GM12891 (cell line): ENCODE results near the gene UCP3. TPM values are rescaled to one million over a fixed set of nuclear protein-coding genes. Genes with fewer than 3 reads are reported as not detected.

ENCODE experiments used
- DNase-seq: peaks from one replicate; pipeline ENCODE4 v3.0.0; 2011; ENCODE audit warnings: low spot score; ENCODE audit not compliant: insufficient read length
- FAIRE-seq: peaks from 2 replicates; lab custom pipeline; 2011; peaks lifted over from hg19 to GRCh38; lab: Jason Lieb, UNC
- PAX5 ChIP-seq: IDR thresholded peaks from 2 replicates; pipeline ENCODE4 v1.6.1; 2011; ENCODE audit warnings: low read length, moderate library complexity, mild to moderate bottlenecking; ENCODE audit not compliant: insufficient read depth, severe bottlenecking
- POLR2A ChIP-seq: IDR thresholded peaks from 2 replicates; pipeline ENCODE4 v1.6.1; 2011; ENCODE audit warnings: low read depth, low read length, control low read depth
- POLR2AphosphoS5 ChIP-seq: IDR thresholded peaks from 2 replicates; pipeline ENCODE4 v1.6.1; 2011; ENCODE audit warnings: low read depth, low read length, control low read depth
- POU2F2 ChIP-seq: IDR thresholded peaks from 2 replicates; pipeline ENCODE4 v1.6.1; 2011; ENCODE audit warnings: low read depth, mild to moderate bottlenecking, control low read depth, low read length, moderate library complexity
- SPI1 ChIP-seq: IDR thresholded peaks from 2 replicates; pipeline ENCODE4 v1.6.1; 2011; ENCODE audit warnings: low read depth, low read length, control low read depth
- TAF1 ChIP-seq: IDR thresholded peaks from 2 replicates; pipeline ENCODE4 v1.6.1; 2011; ENCODE audit warnings: low read depth, low read length, control low read depth
- polyA plus RNA-seq: library from polyadenylated mRNA; unstranded; fragments of >200 nt; gene quantifications from one replicate; pipeline ENCODE4 v1.2.1, GENCODE V29; 2012; ENCODE audit warnings: low read depth, missing spikeins, inconsistent platforms; ENCODE audit not compliant: missing spikeins

Gene UCP3
- 0.50 TPM for polyA plus RNA-seq

GRCh38 chr11:74008373-74009229, at the start of gene UCP3:
UCP3 (minus strand) TSS chr11:74009085; CDS start chr11:74007042, 2,043 bp downstream.
- no peak for DNase-seq
- FAIRE-seq = no peak
- TF ChIP-seq PAX5 (no peak), POLR2AphosphoS5 (no peak)

- DNase-seq = no peak
- TF ChIP-seq POLR2A = no peak
- FAIRE-seq = no peak
Measured at GRCh38 chr11:74057249-74058151, 48.6 kb upstream of the UCP3 start.

GRCh38 chr11:74055938-74056337, 47.1 kb upstream of the UCP3 start:
- FAIRE-seq (no peak), DNase-seq (no peak)
- TF ChIP-seq POU2F2 = no peak
- no peak for TF ChIP-seq POLR2AphosphoS5
- no peak for TF ChIP-seq POLR2A
- no peak for TF ChIP-seq TAF1

- no peak for FAIRE-seq
- TF ChIP-seq POLR2A (no peak), POU2F2 (no peak), POLR2AphosphoS5 (no peak), TAF1 (no peak), SPI1 (no peak), PAX5 (no peak)
- no peak for DNase-seq
Measured at GRCh38 chr11:74050465-74050864, 41.6 kb upstream of the UCP3 start.

GRCh38 chr11:74048993-74049392, 40.1 kb upstream of the UCP3 start:
- DNase-seq (no peak), FAIRE-seq (no peak)
- no peak for TF ChIP-seq POLR2AphosphoS5
- TF ChIP-seq PAX5 = no peak
- TF ChIP-seq SPI1 = no peak
- no peak for TF ChIP-seq POLR2A
- no peak for TF ChIP-seq TAF1
- TF ChIP-seq POU2F2 = no peak

GRCh38 chr11:74044538-74044937, 35.7 kb upstream of the UCP3 start:
- DNase-seq (no peak), FAIRE-seq (no peak)
- TF ChIP-seq POLR2A (no peak), POLR2AphosphoS5 (no peak), PAX5 (no peak), SPI1 (no peak), POU2F2 (no peak), TAF1 (no peak)

GRCh38 chr11:74043450-74043849, 34.6 kb upstream of the UCP3 start:
- no peak for TF ChIP-seq TAF1
- TF ChIP-seq POLR2A = no peak
- DNase-seq (no peak), FAIRE-seq (no peak)

- TF ChIP-seq SPI1 = no peak
- TF ChIP-seq POLR2AphosphoS5 = no peak
- TF ChIP-seq POU2F2 = no peak
- TF ChIP-seq TAF1 = no peak
- no peak for TF ChIP-seq POLR2A
- TF ChIP-seq PAX5 = no peak
- DNase-seq = no peak
- FAIRE-seq = no peak
Measured at GRCh38 chr11:74037309-74037708, 28.4 kb upstream of the UCP3 start.

GRCh38 chr11:74035264-74035663, 26.4 kb upstream of the UCP3 start:
- no peak for DNase-seq
- no peak for FAIRE-seq
- no peak for TF ChIP-seq PAX5
- TF ChIP-seq POLR2A = no peak
- TF ChIP-seq POU2F2 = no peak
- no peak for TF ChIP-seq TAF1
- TF ChIP-seq POLR2AphosphoS5 = no peak
- TF ChIP-seq SPI1 = no peak

- FAIRE-seq (no peak), DNase-seq (no peak)
- TF ChIP-seq POLR2AphosphoS5 = no peak
- TF ChIP-seq PAX5 = no peak
- no peak for TF ChIP-seq TAF1
- no peak for TF ChIP-seq SPI1
- TF ChIP-seq POLR2A = no peak
- no peak for TF ChIP-seq POU2F2
Measured at GRCh38 chr11:74033046-74033445, 24.2 kb upstream of the UCP3 start.
